DMS53 treated with DMSO at 0.1 percent for 48 hours (cell line): ENCODE results near the gene SEMA4C.

Experiments used
- DNase-seq: peaks from one replicate; lab custom pipeline; 2025; ENCODE audit not compliant: unreplicated experiment; lab: John Stamatoyannopoulos, UW

The SEMA4C gene

DNA sequence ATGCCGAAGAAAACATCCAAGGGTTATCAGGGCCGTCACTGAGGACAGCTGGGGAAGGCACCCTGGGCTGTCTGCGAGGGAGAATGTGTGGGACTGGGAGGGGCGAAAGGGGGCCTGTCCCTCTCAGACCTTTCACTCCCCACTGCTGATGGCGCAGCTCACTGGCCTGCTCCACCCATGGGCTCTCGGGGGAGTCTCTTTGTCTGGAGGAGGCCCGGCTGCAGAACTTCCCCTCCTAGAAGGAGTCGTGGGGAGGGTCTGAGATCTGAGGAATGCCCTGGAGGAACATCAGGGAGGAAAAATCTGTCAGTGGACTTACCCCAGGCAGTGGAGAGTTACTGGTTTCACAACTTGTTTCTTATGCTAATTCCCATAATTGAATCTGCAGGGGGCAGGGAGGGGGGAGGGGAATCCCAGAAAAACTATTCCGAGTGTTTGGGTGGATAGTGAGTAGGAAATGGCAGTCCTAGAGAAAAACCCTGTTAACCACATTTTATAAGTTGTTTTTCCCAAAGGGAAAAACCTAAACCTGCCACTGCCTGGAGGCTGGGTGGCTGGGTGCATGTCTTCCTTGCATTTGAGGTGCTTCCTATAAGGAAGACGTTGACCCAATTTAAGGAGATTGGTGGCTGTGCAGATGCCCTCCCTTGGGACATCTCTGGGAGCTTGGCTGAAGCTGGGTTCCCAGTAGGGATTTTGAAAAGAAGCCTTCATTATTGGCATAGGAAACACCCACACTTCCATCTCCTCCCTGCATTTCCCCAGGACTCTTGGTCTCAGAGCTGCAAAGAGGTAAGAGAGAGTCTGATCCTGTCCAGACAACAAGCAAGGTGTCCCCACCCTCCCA is 11.7 kb upstream of the SEMA4C start:
- DNase-seq: no peak

DNA sequence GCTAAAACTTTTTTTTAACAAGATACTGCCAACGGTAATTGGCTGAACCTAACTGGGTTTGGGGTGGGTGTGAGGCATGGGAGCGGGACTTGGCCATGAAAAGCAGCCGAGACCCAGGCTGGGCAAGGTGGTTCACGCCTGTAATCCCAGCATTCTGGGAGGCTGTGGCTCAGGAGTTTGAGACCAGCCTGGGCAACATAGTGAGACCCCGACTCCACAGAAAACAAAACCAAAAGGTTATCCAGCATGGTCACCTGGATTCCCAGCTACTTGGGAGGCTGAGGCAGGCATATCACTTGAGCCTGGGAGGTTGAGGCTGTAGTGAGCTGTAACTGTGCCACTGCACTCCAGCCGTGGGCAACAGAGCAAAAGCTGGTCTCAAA is 11.0 kb upstream of the SEMA4C start:
- no peak for DNase-seq

DNA sequence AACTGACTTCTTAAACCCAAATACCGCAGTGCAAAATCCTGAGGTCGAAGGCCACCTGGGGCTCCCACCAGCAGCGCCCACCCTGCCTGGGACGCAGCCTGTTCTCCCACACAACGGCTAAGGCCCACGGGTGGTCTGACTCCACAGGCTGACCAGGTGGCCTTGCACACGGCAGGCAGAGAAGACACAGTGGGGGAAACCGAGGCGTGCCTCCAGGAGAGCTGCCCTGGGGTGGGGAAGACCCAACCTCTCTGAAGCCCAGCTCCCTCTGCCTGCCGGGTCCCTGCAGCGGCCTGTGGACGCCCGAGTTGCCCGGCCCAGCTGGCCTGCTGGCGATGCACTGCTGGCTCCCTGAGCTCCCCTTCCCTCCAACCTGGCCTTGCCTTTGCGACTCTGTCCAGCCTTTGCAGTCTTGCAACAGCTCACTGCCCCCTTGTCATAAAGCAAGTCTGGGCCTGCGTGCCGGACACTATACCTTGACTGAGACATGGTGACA is 9.7 kb upstream of the SEMA4C start:
- no peak for DNase-seq

DNA sequence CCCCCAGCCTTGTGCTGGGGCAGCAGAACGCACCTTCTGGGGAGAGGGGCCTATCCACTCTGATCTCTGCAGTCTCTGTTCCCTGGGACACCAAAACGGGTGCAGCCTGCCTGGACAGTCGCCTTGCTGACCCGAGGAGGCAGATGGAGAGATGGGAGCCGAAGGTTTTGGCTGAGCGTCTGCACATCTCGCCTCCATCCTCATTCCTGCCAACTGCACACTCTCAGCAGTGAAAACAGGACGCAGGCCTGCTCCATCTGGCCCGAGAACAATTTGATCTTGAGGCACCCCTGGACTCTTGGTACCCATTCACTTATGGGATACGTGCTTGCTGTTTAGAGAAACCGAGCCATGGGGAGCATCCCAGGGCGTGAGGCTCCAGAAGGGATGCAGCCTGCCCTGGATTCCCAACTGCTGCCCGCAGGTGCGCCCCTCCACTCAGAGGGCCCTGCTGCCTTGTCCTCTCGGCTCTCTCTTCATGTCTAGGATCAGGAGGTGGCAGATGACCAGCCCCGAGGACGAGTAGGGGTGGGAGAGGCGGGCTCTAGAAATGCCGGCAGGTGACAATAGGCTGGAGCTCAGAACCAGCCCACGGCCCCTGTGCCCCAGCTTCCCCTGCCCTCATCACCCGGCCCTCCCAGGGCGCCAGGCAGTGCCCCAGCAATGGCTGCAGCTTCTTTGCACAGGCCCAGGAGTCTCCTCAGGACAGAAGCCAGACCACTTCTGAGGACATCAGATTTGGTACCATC is 9.1 kb upstream of the SEMA4C start:
- no peak for DNase-seq

DNA sequence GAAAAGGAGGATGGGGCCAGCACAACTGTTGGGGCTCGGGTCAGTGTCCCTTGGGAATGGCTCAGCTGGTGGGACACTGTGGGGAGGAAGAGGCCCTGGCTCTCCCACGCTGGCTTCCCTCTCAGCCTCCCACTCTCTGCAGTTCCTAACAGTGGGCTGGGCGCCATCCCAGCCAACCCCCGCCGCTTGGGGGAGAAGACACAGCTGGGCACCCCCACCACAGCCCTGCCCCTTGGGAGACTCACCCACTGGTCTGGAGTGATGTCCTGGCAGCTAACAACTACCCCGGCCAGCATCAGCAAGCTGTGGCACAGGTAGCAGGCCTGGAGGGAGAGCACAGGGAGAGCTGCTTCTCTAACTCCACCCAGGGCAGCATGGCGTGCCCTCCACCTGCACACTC is 8.3 kb upstream of the SEMA4C start:
- DNase-seq: no peak

DNA sequence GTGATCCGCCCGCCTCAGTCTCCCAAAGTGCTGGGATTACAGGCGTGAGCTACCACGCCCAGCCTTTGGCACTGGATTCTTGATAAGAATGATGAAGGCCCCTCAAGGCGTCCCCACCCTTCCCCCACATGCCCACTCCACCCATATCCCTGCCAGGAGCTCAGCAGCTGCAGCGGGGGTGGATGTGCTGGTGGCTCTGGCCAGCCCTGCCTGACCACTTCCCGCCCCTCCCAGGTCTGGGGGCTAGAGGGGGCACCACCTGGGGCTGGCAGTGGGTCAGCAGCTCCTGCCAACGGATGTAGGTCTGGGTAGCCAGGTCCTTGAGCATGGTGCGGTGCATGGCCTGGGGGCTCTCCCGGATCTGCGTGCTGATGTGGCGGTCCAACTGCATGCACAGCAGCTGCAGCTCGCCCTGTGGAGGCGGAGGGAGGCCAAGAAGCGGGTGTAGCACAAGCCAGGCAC is 7.8 kb upstream of the SEMA4C start:
- DNase-seq: no peak

DNA sequence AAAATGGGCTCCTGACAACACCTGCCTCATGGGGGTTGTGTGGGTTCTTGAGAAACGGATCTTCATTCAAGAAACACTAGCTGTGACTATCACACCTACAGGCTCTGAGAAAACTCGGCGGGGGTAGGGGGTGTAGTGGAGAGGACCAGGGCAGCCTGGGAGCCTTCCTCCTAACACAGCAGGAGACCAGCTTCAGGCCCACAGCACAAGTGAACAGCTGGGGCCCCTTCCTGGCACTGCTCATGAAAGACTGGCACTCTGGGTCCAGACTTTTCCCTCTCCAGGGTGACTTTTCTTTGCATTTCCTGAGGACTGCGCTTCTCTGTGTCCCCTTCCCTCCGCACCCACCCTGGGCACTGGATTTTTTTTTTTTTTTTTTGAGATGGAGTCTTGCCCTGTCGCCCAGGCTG is 7.2 kb upstream of the SEMA4C start:
- DNase-seq: no peak

DNA sequence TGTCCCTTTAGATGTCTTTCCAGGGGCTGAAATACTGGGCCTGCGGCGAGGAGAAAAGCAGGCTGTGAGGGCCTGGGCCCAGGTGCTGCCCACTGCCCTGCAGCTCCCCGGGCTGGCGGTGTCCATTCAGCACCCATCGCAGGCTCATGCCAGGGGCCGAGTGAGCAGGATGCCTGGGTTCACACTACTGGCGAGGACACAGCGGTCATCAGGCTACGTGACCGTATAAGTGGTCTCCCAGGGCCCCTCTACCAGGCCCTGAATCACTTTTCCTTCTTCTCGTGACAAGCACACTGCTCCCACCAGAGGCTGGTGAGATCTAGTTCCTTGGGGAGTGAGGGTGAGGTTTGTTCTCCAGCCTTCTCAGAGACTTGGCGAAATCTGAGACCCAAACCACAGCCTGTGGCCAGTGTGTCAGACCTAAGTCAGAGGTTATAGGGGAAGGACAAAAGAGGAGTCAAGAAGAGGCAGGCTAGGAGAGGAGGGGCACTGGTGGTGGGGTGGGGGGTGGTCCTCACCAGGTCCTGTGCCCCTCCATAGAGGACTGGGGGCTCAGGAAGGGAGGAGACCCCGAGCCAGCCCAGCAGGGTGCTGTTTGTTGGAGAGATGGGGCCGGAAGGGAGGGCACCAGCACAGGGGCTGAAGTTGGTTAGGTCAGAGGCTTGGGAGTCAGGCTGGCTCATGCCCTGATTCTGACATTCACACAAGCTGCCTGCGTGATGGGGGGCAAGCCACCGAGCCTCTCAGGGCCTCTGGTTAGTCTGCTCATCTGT is 6.6 kb upstream of the SEMA4C start:
- no peak for DNase-seq

DNA sequence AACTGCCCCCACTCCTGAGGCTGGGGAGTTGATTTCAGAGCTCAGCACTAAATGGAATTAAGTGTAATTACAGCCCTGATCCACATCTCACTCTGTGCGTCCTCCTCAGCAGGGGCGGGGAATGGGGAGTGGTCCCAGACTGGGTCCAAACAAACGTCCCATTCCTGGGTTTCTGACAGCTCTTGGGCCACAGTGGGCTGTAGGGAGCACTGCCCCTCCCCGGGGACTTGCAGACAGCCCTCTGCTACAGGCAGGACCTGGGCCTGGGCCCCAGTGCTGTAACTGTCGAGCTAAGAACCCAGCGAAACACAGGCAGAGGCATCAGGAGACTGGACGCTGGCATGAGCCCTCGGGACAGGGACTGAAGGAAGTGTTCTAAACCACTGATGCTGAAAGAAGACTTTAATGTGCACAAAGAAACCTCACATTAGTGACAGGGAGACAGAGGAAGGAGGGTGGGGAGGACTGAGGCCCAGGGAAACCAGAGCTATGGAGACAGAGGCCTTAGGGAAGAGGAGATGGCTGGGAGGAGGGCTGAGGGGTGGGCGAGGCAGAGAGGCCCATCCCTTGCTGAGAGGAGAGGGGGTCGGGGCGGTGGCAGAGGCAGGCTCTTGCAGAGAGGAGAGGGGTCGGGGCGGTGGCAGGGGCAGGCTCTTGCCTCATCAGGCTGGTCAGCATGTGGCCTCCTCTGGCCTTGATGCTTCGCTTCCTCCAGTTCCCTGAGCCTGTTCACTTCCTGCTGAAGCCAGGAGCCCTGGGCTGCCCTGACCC is 5.8 kb upstream of the SEMA4C start:
- DNase-seq: no peak

DNA sequence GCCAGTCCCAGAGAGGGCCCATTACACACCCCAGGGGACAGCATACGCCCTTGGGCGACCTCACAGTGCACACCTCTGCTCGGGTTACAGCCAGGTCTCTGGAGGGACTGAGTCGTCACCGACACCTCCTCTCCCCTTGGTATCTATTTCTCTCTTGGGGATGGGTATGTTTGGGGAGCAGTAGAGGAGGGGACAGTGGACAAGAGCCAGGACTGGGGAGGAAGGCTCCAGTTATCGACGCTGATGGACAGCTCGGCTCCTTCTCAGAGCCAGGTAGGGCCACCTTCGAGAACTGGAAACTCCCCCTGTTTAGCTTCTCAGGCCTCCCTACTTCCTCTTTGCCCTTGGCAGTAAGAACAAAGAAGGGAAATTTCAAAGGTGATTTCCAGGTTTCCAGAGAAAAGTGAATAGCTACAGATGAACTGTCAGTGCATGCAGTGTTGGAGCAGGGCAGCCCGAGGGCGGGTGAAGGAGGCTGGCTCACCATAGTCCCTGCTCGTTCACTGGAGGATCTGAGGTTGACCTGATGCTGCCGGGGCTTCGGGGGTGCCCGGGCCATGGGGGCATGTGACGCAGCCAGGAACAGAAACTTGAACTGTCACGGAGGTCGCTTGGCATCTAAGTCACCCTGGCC is 4.4 kb upstream of the SEMA4C start:
- no peak for DNase-seq

DNA sequence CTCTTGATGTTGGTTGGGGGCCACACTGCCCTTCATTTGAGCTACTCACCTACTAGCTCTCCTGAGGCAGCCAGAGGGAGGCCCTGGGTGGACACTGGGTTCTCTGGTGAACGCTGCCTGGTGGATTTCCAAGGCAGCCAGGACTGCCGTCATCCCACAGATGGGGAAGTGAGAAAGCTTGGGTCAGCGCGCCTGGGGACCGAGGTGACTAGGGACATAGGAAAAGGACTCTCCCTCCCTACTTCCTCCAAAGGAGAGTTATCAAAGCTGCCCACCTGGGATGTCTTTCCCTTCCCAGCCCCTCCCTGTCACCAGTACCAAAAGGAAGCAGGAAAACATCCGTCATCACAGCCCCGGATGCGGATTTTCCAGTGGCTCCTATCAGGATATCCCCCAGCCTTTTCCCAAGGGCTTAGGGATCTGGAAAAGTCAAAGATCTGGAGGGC is 3.8 kb upstream of the SEMA4C start:
- no peak for DNase-seq

DNA sequence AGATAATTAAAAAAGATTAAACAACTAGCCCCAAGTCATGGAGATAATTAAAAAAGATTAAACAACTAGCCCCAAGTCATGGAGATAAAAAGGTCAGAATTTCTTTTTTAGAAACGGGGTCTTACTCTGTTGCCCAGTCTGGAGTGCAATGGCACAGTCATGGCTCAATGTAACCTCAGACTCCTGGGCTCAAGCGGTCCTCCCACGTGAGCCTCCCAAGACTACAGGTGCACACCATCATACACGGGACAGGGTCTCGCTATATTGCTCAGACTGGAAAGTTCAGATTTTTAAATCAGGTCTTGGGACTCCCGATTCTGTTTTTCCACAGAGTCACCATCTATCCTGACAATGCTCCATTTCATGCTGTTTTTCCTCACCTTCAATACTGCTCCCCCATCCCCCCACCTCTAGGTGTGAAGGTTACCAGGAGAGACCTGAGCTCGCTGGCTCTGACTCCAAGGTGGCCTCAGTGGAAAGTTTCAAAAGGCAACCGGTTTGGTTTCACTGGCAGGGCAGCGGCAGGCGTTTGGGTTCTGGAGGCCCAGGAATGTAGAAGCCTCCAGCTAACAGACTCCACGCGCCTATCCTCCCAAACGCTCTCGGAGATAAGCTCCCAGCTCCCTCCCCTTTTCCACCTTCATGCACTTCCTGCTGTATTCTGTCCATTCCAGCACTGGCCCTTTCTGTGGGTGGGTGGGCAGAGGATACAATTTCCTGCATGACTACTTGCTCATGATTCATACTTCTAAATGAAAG is 2.9 kb upstream of the SEMA4C start:
- DNase-seq: no peak

DNA sequence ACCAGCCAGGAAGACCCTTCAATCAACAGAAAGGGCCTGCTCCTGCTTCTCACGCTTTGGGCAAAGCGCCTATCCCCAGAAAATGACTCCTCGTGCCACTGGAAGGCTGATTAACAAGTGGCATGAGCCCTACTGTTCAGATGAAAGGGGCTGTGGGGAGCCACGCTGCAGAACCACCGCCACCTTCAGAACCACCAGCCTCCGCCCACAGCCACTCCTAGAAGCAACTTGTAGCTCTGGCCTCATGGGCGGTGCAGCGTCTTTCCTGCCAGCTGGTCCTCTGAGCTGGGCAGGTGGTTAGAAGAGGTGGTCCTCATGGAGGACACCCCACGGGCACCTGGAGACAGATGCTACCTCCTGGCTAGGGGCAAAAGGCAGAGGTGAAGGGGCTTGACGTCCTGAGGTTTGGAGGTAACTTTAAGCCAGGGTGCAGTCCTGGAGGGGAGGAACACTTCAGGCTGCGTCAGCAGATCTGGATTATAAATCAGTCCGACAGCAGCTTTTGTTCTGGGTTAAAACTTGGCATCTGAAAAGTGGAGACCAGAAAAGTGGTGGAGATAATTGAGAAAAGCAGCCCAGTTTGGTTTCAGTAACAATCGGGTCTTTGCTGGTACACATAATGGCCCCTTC is 861 bp upstream of the SEMA4C start:
- no peak for DNase-seq

DNA sequence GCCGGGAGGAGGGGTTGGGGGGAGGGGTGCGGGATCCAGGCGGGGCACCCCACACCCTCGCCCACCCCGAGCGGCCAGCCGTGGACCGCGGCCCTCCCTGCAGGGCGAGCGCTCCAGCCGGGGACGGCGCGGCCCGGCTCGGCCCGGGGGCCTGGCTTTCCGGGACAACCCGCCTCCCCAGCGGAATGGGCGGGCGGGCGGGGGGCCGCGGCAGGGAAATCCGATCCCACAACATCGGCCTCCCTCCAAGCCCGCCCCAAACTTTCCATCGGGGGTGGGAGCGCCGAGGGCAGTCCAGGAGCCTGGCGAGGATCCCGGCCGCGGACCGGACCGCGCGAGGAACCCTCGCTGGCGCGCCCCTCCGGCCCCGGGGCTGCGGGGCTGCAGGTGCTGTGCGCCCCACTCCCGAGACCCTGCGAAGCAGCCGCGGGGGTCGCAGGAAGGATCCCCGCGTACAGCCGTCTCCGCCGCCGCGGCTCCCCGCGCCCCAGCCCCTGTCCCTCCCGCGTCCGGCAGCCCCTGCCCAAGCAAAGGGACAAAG is 529 bp downstream of the SEMA4C start:
- DNase-seq: no peak

DNA sequence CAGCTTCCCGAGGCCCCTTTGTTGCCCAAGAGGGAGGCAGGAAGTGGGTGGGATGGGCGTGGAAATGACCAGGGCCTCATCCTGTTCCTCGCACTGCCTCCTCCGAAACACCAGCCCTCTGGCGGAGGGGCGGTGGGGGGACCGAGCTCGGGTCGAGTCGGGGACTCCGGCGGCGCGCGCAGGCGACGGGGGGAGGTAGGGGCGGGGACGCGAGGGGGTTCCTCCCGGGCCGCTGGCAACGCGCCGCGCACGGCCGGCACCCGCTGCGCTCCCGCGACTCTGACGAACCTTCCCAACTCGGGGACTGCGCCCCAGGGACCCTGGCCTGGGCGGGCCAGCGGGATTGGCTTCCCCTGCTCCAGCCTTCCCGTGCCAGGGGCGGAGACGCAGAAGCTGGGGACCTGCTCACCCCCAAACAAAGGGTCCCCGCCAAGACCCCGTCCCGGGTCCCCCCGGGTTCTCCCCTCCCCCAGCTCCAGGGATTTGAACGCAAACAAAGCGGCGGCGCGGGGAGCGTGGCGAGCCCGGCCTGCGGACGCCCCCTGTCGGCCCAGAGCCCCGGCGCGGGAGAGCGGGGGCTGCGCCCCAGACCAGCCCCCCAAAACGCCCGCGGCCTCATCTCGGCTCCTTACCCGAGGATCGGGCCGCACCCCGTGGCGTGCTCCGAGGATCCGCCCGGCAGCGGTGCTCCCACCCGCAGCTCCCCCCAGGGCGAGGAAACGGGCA is 1.2 kb downstream of the SEMA4C start:
- peak; percentile 62 for DNase-seq

DNA sequence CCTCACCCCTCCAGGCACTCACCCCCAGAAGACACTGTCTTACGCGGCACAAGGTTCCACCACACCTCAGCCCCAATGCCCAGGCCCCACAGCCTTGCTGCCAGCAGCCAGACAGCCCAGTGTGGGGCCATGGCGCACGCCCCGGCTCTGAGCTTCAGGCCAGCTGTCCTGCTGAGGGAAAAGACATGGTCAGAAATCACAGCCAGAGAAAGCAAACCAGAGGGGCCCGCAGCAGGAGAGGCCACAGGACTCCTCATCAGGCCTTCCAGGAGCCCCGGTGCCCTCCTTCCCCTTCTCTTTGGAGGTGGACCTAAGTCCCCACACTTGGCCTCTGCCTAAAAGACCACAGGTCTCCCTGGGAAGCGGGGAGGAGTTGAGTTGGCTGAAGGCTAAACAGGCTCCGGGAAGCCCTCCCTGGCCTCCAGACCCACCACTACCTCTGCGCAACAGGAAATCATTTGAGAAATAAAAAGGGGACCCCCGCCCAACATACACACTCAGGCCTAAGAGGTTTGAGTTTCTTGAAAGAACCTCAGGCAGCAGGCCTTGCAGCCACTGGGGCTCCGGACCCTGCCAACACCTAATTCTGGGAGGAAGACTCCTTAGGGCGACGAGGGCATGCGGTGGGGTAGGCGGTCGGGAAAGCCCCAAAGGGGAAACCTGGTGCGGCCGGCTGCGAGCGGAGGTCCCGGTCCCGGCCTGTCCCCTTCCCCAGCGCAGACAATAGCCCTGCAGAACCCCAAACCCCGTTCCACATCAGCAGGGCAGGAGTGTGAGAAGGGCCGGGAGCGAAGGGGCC is 1.9 kb downstream of the SEMA4C start:
- no peak for DNase-seq
